Heart left ventricle (tissue), 16 donors: Measurements from ENCODE around the gene CELF2. TPM values are rescaled to one million over a fixed set of nuclear protein-coding genes. Genes with fewer than 3 reads are reported as not detected.

Experiments used
- ATAC-seq, 4 donors: fragments of 200-7000 bp; cut with Tn5 transposase; one replicate each; pipeline ENCODE4 v1.9.1; 2020 to 2022; ENCODE audit warnings: moderate library complexity in 4 of 4, mild to moderate bottlenecking in 3 of 4, moderate number of reproducible peaks in 1 of 4
- DNase-seq, 5 donors: peaks; one replicate each; pipeline ENCODE4 v3.0.0-alpha.2; 2020
- H3K27ac ChIP-seq, 12 donors: fragments of 200-600 bp; sonication (generic) in 4 of 12; one replicate each; pipeline versions ENCODE4 v1.5.0 to v1.8.0; 2016 to 2022; ENCODE audit warnings: mild to moderate bottlenecking in 2 of 12
- H3K27me3 ChIP-seq, 9 donors: fragments of 200-600 bp; sonication (generic) in 2 of 9; one replicate each; pipeline versions ENCODE4 v1.5.1 to v1.8.0; 2016 to 2022; ENCODE audit warnings: mild to moderate bottlenecking in 3 of 9
- H3K36me3 ChIP-seq, 9 donors: fragments of 200-600 bp; sonication (generic) in 2 of 9; one replicate each; pipeline versions ENCODE4 v1.5.0 to v1.8.0; 2018 to 2022; ENCODE audit warnings: mild to moderate bottlenecking in 2 of 9
- H3K4me1 ChIP-seq, 12 donors: fragments of 200-600 bp; sonication (generic) in 4 of 12; one replicate each; pipeline versions ENCODE4 v1.5.0 to v1.8.0; 2016 to 2022; ENCODE audit warnings: mild to moderate bottlenecking in 3 of 12
- H3K4me3 ChIP-seq, 12 donors: fragments of 200-600 bp; sonication (generic) in 4 of 12; one replicate each; pipeline versions ENCODE4 v1.5.0 to v1.8.0; 2017 to 2022; ENCODE audit warnings: mild to moderate bottlenecking in 9 of 12, moderate library complexity in 4 of 12
- H3K9me3 ChIP-seq, 12 donors: fragments of 200-600 bp; sonication (generic) in 4 of 12; one replicate each; pipeline versions ENCODE4 v1.5.0 to v1.8.0; 2016 to 2022; ENCODE audit warnings: mild to moderate bottlenecking in 1 of 12
- POLR2A ChIP-seq, 2 donors: fragments of 450-650 bp; IDR thresholded peaks; one replicate each; pipeline ENCODE4 v1.6.1; 2017; ENCODE audit warnings: antibody characterized with exemption in 2 of 2, mild to moderate bottlenecking in 2 of 2, moderate library complexity in 2 of 2
- WGBS, 4 donors: extraction: QIAGEN DNeasy Blood & Tissue Kit in 2 of 4; methylation state at CpG; one replicate each; pipeline versions ENCODE4 v1.1.5 to v1.1.7; 2013 to 2018; 5-methylcytosine and 5-hydroxymethylcytosine counted together
- intact Hi-C, 10 donors: fragments of 100-400 bp; cut with DNase I; formaldehyde crosslinking; loops; one replicate each; pipeline versions ENCODE4 v1.11.1 to v1.14.2; 2022
- polyA plus RNA-seq, 2 donors: library from polyadenylated mRNA; stranded (reverse); fragments of 200-250 nt; gene quantifications; one replicate each; pipeline ENCODE4 v1.2.3, GENCODE V29; 2013
- total RNA-seq, 9 donors: library from RNA; depleted of rRNA in 2 of 9; stranded (reverse); fragments of >200 nt in 2 of 9; fragmentation: NEBNext Ultra II Directional in 3 of 9; extraction: Animal tissue kit (Norgen Biotek cat#: 25700) in 3 of 9; gene quantifications; one replicate each; pipeline versions ENCODE4 v1.1.0 to v1.2.4, GENCODE V29; 2016 to 2023
- TF ChIP-seq, protein P1 (sequence below), 12 donors: fragments of 200-600 bp; sonication (generic) in 4 of 12; IDR thresholded peaks; one replicate each; pipeline versions ENCODE4 v1.5.0 to v1.8.0; 2018 to 2022; ENCODE audit warnings: antibody characterized with exemption in 12 of 12, mild to moderate bottlenecking in 5 of 12
- donor health status: ischemic (EF 13 %, LVEDD 7.1; RV severe dilation, severe dysfunction).
- donor health status: healthy with polysubstance abuse.
- donor health status: DM: no; HTN: yes; CAD: no.
- donor health status: DM: no; HTN: no; CAD: no.
- donor health status: ischemic (EF 25% LVEDD 6.9; RV normal size, moderate dysfunction).
- donor health status: ischemic (EF 25% LVEDD 5.7; RV mildly dilated, moderate dysfunction).
- donor health status: healthy.
- donor health status: DM: yes; HTN: yes; CAD: no.
- donor health status: ischemic (EF 35%, LVEDD 5.7; RV mildly dilated, moderate dysfunction).
- donor health status: nonischemic (EF 11% LVEDD 7.7; RV severe dilation, severe dysfunction).
- donor health status: DM: yes; HTN: yes; CAD: no.
- donor health status: PGD.
- donor health status: ischemic (EF 29% LVEDD 5.4; RV normal size, mild dysfunction).
- donor health status: nonischemic (EF 23%, LVEDD 6.1; RV moderate dilation, normal function).

CELF2 gene
- total and polyA plus RNA-seq, 11 donors = 14.2 to 103 (median 67.1) TPM

DNA sequence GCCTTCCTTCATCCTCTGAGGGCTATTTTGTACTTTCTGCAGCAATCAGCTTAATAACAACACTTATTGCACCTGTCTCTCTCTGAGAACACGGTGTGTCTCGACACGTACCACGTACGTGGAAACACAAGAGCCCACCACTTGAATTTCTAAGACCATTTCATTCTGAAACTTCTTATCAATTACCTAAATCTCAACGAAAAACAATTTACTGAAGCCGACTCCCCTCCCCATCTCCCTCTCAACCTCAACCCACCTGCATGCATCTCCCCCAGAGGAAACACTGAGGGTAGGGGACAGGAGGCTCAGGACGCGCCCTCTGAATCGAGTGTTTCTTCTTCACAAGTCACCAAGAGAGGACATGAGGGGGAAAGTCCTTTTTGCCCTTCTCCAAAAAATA lies 315.2 kb downstream of the CELF2 start:
- H3K27me3 ChIP-seq = no peaks in the 10 kb centered on the region

DNA sequence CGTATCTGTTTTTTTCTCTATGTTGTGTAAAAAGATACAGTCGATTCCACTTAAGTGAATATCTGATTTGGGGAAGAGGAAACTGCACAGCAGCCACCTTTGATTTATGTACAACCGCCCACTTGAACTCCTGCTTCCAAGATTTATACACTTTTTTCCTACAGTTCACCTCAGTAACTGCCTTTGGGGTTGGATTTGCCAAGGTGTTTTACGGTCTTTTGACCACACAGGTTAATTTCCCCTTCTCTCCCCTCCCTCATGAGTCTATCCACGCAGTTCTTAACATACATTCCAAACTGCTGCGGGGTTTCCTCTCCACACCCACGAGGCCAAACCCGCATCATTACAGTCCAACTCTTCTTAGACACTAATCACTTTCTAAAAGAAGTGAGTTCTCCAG lies 316.8 kb downstream of the CELF2 start:
- H3K27me3 ChIP-seq = no peaks in the 10 kb centered on the region
- DNase-seq = no peak
- intact Hi-C loops = no loop called here
- 74 to 79% (median 78%) methylated on average over 8 of the region's 8 CpGs for WGBS, 4 donors
- H3K36me3 ChIP-seq = peaks cover 0 to 40% (median 9%) of the 10 kb centered on the region in 9 donors
- peaks cover 8 to 56% (median 30%) of the 10 kb centered on the region in 12 donors for H3K4me1 ChIP-seq
- TF ChIP-seq POLR2A (IDR thresholded peaks at IDR 0.05) = no peak
- TF ChIP-seq, protein P1, sequence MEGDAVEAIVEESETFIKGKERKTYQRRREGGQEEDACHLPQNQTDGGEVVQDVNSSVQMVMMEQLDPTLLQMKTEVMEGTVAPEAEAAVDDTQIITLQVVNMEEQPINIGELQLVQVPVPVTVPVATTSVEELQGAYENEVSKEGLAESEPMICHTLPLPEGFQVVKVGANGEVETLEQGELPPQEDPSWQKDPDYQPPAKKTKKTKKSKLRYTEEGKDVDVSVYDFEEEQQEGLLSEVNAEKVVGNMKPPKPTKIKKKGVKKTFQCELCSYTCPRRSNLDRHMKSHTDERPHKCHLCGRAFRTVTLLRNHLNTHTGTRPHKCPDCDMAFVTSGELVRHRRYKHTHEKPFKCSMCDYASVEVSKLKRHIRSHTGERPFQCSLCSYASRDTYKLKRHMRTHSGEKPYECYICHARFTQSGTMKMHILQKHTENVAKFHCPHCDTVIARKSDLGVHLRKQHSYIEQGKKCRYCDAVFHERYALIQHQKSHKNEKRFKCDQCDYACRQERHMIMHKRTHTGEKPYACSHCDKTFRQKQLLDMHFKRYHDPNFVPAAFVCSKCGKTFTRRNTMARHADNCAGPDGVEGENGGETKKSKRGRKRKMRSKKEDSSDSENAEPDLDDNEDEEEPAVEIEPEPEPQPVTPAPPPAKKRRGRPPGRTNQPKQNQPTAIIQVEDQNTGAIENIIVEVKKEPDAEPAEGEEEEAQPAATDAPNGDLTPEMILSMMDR (IDR thresholded peaks at IDR 0.05) = no peak
- no peak for ATAC-seq
- no peak overlapping the region for H3K27ac ChIP-seq
- H3K9me3 ChIP-seq = no peaks in the 10 kb centered on the region
- no peak overlapping the region for H3K4me3 ChIP-seq

More for the DNA sequence above, 315.2 kb downstream of the CELF2 start:
- 81 to 93% (median 91%) methylated on average over 10 of the region's 10 CpGs for WGBS, 4 donors
- H3K9me3 ChIP-seq = no peaks in the 10 kb centered on the region
- no peak for ATAC-seq
- no peak overlapping the region for H3K4me3 ChIP-seq
- no peak for DNase-seq
- peaks cover 0 to 56% (median 9%) of the 10 kb centered on the region in 9 donors for H3K36me3 ChIP-seq
- TF ChIP-seq, protein P1 (IDR thresholded peaks at IDR 0.05) = no peak
- TF ChIP-seq POLR2A (IDR thresholded peaks at IDR 0.05) = no peak
- H3K27ac ChIP-seq = no peak overlapping the region
- intact Hi-C loops = no loop called here
- H3K4me1 ChIP-seq = peaks cover 10 to 60% (median 40%) of the 10 kb centered on the region in 12 donors

DNA sequence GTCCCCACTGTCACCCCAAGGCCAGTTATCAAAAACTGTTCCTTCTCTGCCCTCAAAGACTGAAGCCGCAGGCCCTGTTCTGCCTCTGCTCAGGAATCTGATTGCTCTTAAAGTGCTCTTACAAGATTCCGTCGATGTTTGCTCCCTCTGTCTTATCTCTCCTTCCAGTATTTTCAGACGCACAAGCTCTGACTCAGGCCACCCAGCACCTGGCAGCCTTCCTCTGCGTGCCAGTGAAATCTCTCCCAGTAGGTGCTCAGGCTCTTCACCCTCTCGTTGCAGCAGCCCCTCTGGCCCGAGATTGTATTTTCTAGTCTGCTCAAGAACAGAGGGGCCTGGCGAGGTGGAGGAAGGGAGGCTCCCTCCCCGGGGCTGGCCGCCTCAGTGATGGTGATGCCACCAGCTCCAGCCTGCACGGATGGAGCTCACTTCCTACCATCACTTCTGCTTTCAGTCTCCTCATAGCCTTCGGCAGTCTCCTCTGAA lies 317.5 kb downstream of the CELF2 start:
- DNase-seq = peak in 1 of 5 donors; percentile 54
- peaks cover 3 to 49% (median 24%) of the 10 kb centered on the region in 12 donors for H3K4me1 ChIP-seq
- H3K36me3 ChIP-seq = peaks cover 0 to 33% (median 8%) of the 10 kb centered on the region in 9 donors
- H3K4me3 ChIP-seq = no peak overlapping the region
- no peaks in the 10 kb centered on the region for H3K9me3 ChIP-seq
- peak in 3 of 4 donors; percentile 46 to 71 (median 69) for ATAC-seq
- intact Hi-C loops = no loop called here
- TF ChIP-seq, protein P1 (IDR thresholded peaks at IDR 0.05) = no peak
- TF ChIP-seq POLR2A (IDR thresholded peaks at IDR 0.05) = no peak
- H3K27ac ChIP-seq = peak overlapping the region in 1 of 12 donors; percentile 23
- H3K27me3 ChIP-seq = no peaks in the 10 kb centered on the region
- 52 to 65% (median 54%) methylated on average over 12 of the region's 12 CpGs for WGBS, 4 donors

DNA sequence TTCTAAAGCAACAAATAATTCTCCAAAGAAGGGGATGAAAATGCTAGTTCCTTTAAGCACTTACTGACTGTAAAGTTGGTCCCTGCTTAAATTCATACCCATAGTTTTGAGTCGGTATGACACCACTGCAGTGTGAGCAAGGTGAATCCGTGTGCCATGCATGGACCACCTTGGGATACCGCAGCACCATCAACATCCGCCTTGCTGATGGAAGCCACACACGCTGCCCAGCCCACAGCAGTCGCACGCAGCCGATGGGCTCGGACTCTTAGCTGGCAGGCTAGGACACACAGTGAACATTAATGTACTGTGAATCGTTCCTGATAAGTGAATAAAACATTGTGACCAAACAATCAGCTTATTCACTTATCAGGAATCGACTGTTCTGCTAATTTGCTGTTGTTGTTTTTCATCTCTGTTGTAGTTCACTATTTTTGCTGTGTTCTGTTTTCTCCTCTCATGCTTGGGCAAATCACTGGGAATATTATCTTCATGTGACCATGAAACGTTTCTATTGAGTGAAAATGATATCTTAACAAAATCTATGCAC lies 318.3 kb downstream of the CELF2 start:
- H3K36me3 ChIP-seq = peaks cover 0 to 30% (median 8%) of the 10 kb centered on the region in 9 donors
- intact Hi-C loops = no loop called here
- H3K9me3 ChIP-seq = no peaks in the 10 kb centered on the region
- TF ChIP-seq POLR2A (IDR thresholded peaks at IDR 0.05) = no peak
- TF ChIP-seq, protein P1 (IDR thresholded peaks at IDR 0.05) = no peak
- ATAC-seq (no peak), DNase-seq (no peak)
- H3K27me3 ChIP-seq = no peaks in the 10 kb centered on the region
- no peak overlapping the region for H3K4me3 ChIP-seq
- 86 to 93% (median 90%) methylated on average over 12 of the region's 12 CpGs for WGBS, 4 donors
- peaks cover 0 to 42% (median 17%) of the 10 kb centered on the region in 12 donors for H3K4me1 ChIP-seq
- no peak overlapping the region for H3K27ac ChIP-seq
